ENCODE data around the gene BMP6. TPM values are rescaled to one million over a fixed set of nuclear protein-coding genes. Genes with fewer than 3 reads are reported as not detected.

The BMP6 gene
- total RNA-seq, 1 experiment from 2014 or later = 1.6 TPM

DNA sequence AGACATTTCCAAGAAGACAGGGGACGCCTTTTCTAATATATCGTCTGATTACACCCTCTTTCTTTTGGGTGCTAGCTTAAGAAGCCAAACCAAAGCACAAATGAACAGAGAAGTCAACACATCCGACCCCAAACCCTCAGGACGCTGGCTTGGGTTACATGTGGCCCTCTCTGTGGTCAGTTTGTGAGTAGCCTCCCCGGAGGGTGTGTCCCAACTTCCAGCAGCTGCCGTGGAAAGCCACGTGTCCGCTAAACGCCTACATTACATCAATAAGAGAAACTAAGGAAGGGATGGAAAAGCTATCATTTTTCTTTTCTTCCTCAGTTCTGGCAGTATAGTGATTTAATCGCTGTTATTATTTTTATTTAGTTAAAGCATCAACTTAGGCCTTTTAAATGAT is 487 bp upstream of the BMP6 start (continued):
- no peak for TF ChIP-seq YY1 (IDR thresholded peaks at IDR 0.05; ENCODE audit: extremely low read depth, insufficient replicate concordance, low read depth, low read length)
- no peak for TF ChIP-seq SP1 (IDR thresholded peaks at IDR 0.05; ENCODE audit: low read depth)
- no peak for TF ChIP-seq CEBPB (IDR thresholded peaks at IDR 0.05; ENCODE audit: low read depth)
- TF ChIP-seq, protein P1, sequence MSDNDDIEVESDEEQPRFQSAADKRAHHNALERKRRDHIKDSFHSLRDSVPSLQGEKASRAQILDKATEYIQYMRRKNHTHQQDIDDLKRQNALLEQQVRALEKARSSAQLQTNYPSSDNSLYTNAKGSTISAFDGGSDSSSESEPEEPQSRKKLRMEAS (IDR thresholded peaks at IDR 0.05) = no peak
- TF ChIP-seq POLR2A (IDR thresholded peaks at IDR 0.05; ENCODE audit: borderline replicate concordance, extremely low read depth, insufficient read depth, insufficient read length) = no peak

- H3K9me2 ChIP-seq (ENCODE audit: insufficient read depth) = no peaks in the 10 kb centered on the region
- H3K4me2 ChIP-seq (ENCODE audit: low read length) = peak overlapping the region; percentile 61
- H3K9ac ChIP-seq (ENCODE audit: low read length) = no peak overlapping the region
- intact Hi-C loops (cut with micrococcal nuclease) = loop anchor here (10.0 kb wide), 1 partner anchor 188 kb away; the partner anchor contains the start of gene TXNDC5
- peaks cover 11 to 23% of the 10 kb centered on the region in 2 experiments for H3K4me1 ChIP-seq (ENCODE audit: control insufficient read depth in 1 of 2, insufficient read depth in 2 of 2, low read length in 2 of 2)
- H4K20me1 ChIP-seq (ENCODE audit: insufficient read depth) = no peaks in the 10 kb centered on the region
- H3K27ac ChIP-seq (ENCODE audit: low read depth, low read length) = no peak overlapping the region
- RAD21 ChIA-PET (ENCODE audit: low non-redundant PET in 1 of 2, low total read pairs in 2 of 2, uncharacterized antibody in 2 of 2, unreplicated experiment in 2 of 2) = no interaction called here
- H3K27me3 ChIP-seq (ENCODE audit: insufficient read depth, low read length) = no peaks in the 10 kb centered on the region
- no peaks in the 10 kb centered on the region for H3K36me3 ChIP-seq (ENCODE audit: control insufficient read depth in 1 of 2, insufficient read depth in 2 of 2, low read length in 2 of 2)
- POLR2A ChIA-PET = interaction anchor here (0.7 kb wide), 1 partner anchor 33 kb away, joined by 3 read pairs; no protein-coding TSS in a partner anchor
- CTCF ChIA-PET = no interaction called here
- TF ChIP-seq EZH2 (IDR thresholded peaks at IDR 0.05) (no peak), RAD21 (IDR thresholded peaks at IDR 0.05; ENCODE audit: low read depth) (no peak), POLR2A (IDR thresholded peaks at IDR 0.05; ENCODE audit: borderline replicate concordance, extremely low read depth, insufficient read depth, insufficient read length) (no peak), CEBPB (IDR thresholded peaks at IDR 0.05; ENCODE audit: low read depth) (no peak), ZFX (IDR thresholded peaks at IDR 0.05) (no peak), SRF (IDR thresholded peaks at IDR 0.05; ENCODE audit: low read depth) (no peak), TCF7L2 (IDR thresholded peaks at IDR 0.05; ENCODE audit: borderline replicate concordance, extremely low read depth, insufficient read depth, insufficient read length) (no peak), EZH2phosphoT487 (IDR thresholded peaks at IDR 0.05; ENCODE audit: borderline replicate concordance) (no peak), CTCF (IDR thresholded peaks at IDR 0.05 in 2 of 3, conservative IDR thresholded peaks at IDR 0.05 in 1 of 3; ENCODE audit: borderline replicate concordance in 1 of 3, insufficient read depth in 1 of 3, low read depth in 2 of 3, low read length in 2 of 3) (no peak), JUND (IDR thresholded peaks at IDR 0.05) (no peak), CBX3 (IDR thresholded peaks at IDR 0.05; ENCODE audit: low read depth) (no peak), ZNF274 (IDR thresholded peaks at IDR 0.05; ENCODE audit: low read depth, low read length) (no peak), SP1 (IDR thresholded peaks at IDR 0.05; ENCODE audit: low read depth) (no peak)
- TF ChIP-seq, protein P2, sequence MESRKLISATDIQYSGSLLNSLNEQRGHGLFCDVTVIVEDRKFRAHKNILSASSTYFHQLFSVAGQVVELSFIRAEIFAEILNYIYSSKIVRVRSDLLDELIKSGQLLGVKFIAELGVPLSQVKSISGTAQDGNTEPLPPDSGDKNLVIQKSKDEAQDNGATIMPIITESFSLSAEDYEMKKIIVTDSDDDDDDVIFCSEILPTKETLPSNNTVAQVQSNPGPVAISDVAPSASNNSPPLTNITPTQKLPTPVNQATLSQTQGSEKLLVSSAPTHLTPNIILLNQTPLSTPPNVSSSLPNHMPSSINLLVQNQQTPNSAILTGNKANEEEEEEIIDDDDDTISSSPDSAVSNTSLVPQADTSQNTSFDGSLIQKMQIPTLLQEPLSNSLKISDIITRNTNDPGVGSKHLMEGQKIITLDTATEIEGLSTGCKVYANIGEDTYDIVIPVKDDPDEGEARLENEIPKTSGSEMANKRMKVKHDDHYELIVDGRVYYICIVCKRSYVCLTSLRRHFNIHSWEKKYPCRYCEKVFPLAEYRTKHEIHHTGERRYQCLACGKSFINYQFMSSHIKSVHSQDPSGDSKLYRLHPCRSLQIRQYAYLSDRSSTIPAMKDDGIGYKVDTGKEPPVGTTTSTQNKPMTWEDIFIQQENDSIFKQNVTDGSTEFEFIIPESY (IDR thresholded peaks at IDR 0.05; ENCODE audit: extremely low read depth, insufficient replicate concordance, low read length) = no peak
- H3K4me3 ChIP-seq (replicated peaks in 1 of 2; ENCODE audit: low read depth in 1 of 2, low read length in 2 of 2) = peak overlapping the region in 1 of 2 experiments; percentile 30; a peak in 2 of 4 replicates
- H3K79me2 ChIP-seq (ENCODE audit: insufficient read depth, low read length) = no peaks in the 10 kb centered on the region
- no peaks in the 10 kb centered on the region for H3K9me3 ChIP-seq (ENCODE audit: control insufficient read depth in 1 of 2, insufficient read depth in 1 of 2, low read depth in 1 of 2, low read length in 2 of 2)
- BruUV-seq (replicated peaks) = no TSS peak
- DNase-seq (ENCODE audit: low read depth, low spot score) (no peak), ATAC-seq (no peak)
- no peak overlapping the region for H2AFZ ChIP-seq (ENCODE audit: low read depth, low read length, poor library complexity, severe bottlenecking)
Measured at GRCh38 chr6:7726416-7727085, 652 bp downstream of the BMP6 start.

Measured in HCT116 (cell line).